MM.1S (cell line): Measurements from ENCODE around the gene DENND1A.

Experiments used
- CTCF ChIP-seq: fragments of 300-600 bp; sonication (generic); IDR thresholded peaks from 2 replicates; pipeline ENCODE4 v1.5.1; 2016; ENCODE audit warnings: antibody characterized with exemption, low read length, mixed read lengths
- EZH2 ChIP-seq: fragments of 300-600 bp; sonication (generic); optimal IDR thresholded peaks from 2 replicates; pipeline ENCODE3; 2017; ENCODE audit warnings: low read depth, mild to moderate bottlenecking, antibody characterized with exemption, low read length, mixed read lengths
- EZH2phosphoT487 ChIP-seq: fragments of 300-600 bp; sonication (generic); IDR thresholded peaks from 2 replicates; pipeline ENCODE4 v1.6.1; 2018; ENCODE audit warnings: antibody characterized with exemption, low read length

- TF ChIP-seq CTCF, result no peak
- no peak for TF ChIP-seq EZH2
- TF ChIP-seq EZH2phosphoT487, result no peak
Measured at GRCh38 chr9:123821619-123822018, 108.3 kb downstream of the DENND1A start.
